ENCODE data around the gene FAM181A.

The FAM181A gene

GRCh38 chr14:93926873-93927799, at the start of gene FAM181A:
Gene FAM181A, plus strand, starts transcription at chr14:93927344. Its CDS starts 942 bp downstream, at chr14:93928286.
- no peak for DNase-seq (ENCODE audit: low read depth, low spot score)

GRCh38 chr14:93878212-93878611, 48.9 kb upstream of the FAM181A start:
- DNase-seq (ENCODE audit: low read depth, low spot score) = no peak

DNA sequence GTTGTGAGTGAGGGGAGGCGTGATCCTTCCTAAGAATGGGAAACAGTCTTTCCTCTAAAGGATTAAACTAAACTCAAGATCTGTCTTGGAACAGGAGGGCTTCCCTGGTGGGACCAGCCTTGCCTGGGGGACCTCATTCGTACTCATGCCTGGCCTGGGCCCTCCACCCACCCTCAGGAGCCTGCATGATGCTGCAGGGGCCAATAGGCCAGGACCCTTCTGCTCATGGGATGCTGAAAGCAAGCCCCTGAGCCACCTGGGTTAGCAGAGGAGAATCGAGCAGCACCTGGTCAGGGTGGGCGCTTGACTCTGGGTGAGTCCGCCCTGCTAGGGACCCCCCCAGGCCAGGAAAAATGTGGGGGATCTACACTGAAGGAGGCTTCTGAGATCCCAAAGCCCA, 48.3 kb upstream of the FAM181A start:
- DNase-seq (ENCODE audit: low read depth, low spot score) = no peak

- no peak for DNase-seq (ENCODE audit: low read depth, low spot score)
Measured at GRCh38 chr14:93879362-93879983, 47.7 kb upstream of the FAM181A start.

- DNase-seq (ENCODE audit: low read depth, low spot score) = no peak
Measured at GRCh38 chr14:93880021-93880820, 46.9 kb upstream of the FAM181A start.

DNA sequence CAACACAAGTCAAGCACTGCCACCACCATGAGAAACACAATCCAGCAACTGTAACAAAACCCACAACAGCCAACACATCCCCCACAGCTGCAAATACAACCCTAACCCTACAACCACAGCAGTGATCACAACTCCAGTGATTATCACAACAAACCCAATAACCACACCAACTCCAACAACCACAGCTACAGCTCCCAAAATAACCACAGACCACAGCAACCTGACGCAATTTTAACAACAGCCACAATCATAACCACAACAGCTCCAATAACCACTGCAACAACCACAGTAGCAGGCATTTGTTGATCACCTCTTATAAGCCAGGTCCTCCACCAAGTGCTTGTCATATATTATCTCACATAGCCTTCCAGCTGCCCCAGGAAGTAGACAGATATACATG, 42.2 kb upstream of the FAM181A start:
- no peak for DNase-seq (ENCODE audit: low read depth, low spot score)

- no peak for DNase-seq (ENCODE audit: low read depth, low spot score)
Measured at GRCh38 chr14:93888995-93889394, 38.1 kb upstream of the FAM181A start.

GRCh38 chr14:93889739-93890483, 37.2 kb upstream of the FAM181A start:
- DNase-seq (ENCODE audit: low read depth, low spot score) = no peak

DNA sequence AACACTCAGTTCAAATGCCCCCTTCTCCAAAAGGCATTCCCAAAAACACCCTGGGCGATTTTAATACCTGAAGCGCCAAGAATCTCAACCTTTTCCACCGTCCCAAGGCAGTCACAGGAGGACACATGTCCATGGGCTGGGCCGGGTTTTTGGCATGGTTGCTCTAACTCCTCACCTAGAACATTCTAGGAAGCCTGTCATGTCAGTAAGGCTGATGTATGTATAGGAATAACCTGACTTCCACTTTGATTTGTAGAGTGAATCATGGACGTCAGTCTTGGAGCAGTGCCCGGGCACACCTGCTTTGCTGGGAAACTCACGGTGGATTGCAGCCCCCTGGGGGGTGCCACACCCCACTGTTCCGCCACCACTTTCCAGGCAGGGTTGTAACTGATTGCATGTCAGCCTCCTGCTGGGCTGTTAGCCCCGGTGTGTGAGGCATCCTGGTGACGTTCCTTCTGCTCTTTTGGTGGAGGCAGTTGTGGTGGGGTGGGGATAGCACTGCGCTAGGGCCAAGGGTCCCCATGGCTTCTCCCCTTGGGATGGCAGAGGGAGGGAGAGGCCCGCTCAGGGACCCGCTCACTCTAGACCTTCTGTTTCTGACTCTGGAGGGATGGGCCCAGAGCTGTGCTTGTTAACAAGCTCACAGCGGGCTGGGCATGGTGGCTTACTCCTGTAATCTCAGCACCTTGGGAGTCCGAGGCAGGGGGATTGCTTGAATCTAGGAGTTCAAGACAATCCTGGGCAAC, 35.2 kb upstream of the FAM181A start:
- DNase-seq (ENCODE audit: low read depth, low spot score) = no peak

DNA sequence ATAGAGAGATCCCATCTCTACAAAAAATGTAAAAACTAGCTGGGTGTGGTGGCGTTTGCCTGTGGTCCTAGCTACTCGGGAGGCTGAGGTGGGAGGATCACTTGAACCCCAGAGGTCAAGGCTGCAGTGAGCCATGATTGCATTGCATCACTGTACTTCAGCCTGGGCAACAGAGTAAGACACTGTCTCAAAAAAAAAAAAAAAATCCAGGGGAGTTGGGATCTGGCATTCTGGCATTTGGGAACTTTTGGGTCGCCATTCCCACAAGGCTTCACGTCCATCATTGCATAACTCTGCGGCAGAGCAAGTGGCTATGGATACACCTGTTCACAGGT, 34.7 kb upstream of the FAM181A start:
- DNase-seq (ENCODE audit: low read depth, low spot score) = no peak

GRCh38 chr14:93892923-93893558, 34.1 kb upstream of the FAM181A start:
- DNase-seq (ENCODE audit: low read depth, low spot score) = no peak

- no peak for DNase-seq (ENCODE audit: low read depth, low spot score)
Measured at GRCh38 chr14:93893661-93894261, 33.4 kb upstream of the FAM181A start.

DNA sequence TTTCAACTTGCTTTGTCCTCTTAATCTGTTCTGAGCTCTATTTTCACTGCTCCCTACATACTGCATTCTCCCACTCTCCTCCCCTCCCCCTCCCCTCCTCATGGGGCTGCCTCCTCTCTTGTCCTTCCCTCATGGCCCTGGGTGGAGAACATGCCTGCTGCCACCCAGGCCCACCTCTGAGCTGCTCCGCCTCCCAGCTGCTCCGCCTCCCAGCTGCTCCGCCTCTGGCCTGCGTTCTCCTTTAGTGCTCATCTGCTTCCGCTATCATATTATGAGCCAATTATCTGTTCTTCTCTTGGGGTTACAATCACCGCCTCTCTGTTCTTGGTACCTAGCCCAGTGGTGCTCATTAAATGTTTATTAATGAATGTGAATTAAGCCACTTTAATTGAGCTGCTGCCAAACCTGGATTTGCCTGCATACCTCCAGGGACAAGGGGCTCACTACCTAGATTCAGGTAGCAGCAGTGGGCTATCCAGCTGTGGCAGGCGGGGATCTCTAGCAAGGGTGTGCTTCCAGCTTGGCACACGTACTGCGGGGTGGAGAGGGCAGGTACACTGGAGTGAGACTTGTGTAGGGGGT, 32.0 kb upstream of the FAM181A start:
- no peak for DNase-seq (ENCODE audit: low read depth, low spot score)

GRCh38 chr14:93897476-93897845, 29.7 kb upstream of the FAM181A start:
- DNase-seq (ENCODE audit: low read depth, low spot score) = no peak

- no peak for DNase-seq (ENCODE audit: low read depth, low spot score)
Measured at GRCh38 chr14:93898081-93898611, 29.0 kb upstream of the FAM181A start.

DNA sequence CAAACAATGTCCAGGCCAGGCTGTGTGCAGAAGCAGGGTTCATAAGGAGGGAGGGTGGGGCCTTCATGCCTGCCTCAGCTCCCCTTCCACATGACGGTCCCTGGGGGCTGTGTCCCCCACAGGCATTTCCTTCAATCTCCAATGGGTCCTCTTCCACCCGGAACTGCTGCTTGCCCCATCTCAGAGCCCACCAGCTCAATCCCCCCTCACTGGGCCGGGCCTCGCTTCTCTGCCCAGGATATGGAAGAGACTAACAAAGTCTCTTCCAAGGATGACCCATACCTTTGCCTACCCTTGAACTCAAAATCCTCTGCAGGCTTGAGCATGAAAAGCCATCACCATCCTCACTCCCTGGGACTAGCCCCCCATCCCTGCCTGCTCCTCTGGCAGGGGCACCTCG, 28.4 kb upstream of the FAM181A start:
- no peak for DNase-seq (ENCODE audit: low read depth, low spot score)

- DNase-seq (ENCODE audit: low read depth, low spot score) = no peak
Measured at GRCh38 chr14:93901813-93902212, 25.3 kb upstream of the FAM181A start.

- DNase-seq (ENCODE audit: low read depth, low spot score) = no peak
Measured at GRCh38 chr14:93902619-93903307, 24.4 kb upstream of the FAM181A start.
